Measurements from ENCODE around the gene TIMP4. TPM values are rescaled to one million over a fixed set of nuclear protein-coding genes. Genes with fewer than 3 reads are reported as not detected.

TIMP4 gene
- total RNA-seq, 4 donors from 2014 or later: 40.2 to 124 (median 48.4) TPM

DNA sequence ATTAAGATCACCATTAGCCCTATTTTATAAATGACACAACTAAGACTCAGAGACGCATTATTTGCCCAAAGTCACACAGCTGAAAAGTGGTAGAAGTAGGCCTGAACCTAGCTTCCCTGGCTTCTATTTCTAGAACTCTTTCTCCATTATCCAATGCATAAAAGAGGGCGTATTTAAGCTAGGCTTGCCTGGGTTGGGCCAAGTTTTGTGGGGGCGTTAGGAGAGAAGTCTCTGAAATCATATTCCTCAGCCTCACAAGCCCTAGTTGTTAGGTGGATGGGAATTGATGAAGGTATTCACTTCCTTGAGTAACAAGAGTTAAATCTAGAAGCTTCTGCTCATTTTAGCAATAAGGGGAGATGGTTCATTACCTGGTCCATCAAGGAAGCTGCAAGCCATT lies 22.3 kb downstream of the TIMP4 start:
- no peak for DNase-seq (ENCODE audit: low spot score in 2 of 2)
- H3K36me3 ChIP-seq: no peaks in the 10 kb centered on the region
- H3K4me3 ChIP-seq: no peak overlapping the region
- H3K4me1 ChIP-seq: peaks cover 0 to 25% (median 0%) of the 10 kb centered on the region in 4 donors
- H3K9me3 ChIP-seq: no peaks in the 10 kb centered on the region
- 84 to 91% methylated on average over 3 of the region's 3 CpGs for WGBS, 2 donors
- no peaks in the 10 kb centered on the region for H3K27me3 ChIP-seq
- no peak for TF ChIP-seq EP300 (IDR thresholded peaks at IDR 0.05)
- TF ChIP-seq POLR2A (IDR thresholded peaks at IDR 0.05): no peak
- TF ChIP-seq, protein P1, sequence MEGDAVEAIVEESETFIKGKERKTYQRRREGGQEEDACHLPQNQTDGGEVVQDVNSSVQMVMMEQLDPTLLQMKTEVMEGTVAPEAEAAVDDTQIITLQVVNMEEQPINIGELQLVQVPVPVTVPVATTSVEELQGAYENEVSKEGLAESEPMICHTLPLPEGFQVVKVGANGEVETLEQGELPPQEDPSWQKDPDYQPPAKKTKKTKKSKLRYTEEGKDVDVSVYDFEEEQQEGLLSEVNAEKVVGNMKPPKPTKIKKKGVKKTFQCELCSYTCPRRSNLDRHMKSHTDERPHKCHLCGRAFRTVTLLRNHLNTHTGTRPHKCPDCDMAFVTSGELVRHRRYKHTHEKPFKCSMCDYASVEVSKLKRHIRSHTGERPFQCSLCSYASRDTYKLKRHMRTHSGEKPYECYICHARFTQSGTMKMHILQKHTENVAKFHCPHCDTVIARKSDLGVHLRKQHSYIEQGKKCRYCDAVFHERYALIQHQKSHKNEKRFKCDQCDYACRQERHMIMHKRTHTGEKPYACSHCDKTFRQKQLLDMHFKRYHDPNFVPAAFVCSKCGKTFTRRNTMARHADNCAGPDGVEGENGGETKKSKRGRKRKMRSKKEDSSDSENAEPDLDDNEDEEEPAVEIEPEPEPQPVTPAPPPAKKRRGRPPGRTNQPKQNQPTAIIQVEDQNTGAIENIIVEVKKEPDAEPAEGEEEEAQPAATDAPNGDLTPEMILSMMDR (IDR thresholded peaks at IDR 0.05): no peak
- H3K27ac ChIP-seq: no peak overlapping the region

DNA sequence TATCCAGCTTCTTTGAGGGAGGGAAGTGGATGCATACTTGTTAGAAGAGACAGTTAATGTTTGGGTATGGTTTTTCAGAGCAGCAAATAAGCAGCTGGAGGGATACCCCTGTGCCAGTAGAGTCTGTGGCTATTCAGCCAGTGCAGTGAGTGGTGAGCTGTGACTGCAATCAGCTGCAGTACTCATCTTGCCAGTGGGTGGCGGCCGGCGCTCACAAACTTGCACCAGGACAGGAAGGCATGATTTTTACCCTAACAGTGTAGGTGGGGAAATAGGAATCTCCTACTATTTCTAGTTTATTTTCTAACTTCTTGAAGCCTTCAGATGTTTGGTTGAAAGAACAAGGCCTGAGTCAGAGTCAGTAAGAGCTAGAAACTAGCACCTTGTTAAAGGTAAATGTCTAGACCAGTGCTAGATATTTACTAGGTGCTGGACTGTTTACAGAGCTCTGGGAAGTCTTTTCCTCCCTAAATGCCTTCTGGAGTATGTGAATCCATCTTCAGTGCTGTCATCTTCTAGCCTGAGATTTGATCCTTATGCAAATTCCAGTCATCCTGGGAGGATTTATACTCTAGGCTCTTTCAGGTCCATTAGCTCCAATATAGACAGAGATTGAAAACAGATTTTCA lies 23.6 kb downstream of the TIMP4 start:
- DNase-seq (ENCODE audit: low spot score in 2 of 2): peak; percentile 65 to 80
- no peak overlapping the region for H3K27ac ChIP-seq

DNA sequence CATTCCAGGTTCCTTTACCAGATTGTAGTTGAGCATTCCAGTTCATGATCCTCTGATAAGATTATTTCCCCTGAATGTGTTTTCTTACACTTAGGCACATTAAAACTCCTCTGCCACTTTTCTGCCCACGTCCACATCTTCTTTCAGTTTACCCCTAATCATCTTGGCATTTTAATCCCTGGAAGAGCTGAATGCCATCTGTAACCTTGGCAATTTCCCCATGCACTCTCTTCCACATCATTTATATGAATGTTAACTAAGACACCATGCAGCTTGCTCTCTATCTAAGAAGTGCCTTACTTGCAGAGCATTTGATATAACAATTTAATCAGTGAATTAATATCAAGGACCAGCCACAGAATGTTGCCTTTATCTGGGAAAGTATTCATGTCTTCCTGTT lies 25.8 kb downstream of the TIMP4 start:
- no peak overlapping the region for H3K27ac ChIP-seq

More for the DNA sequence above, 23.6 kb downstream of the TIMP4 start:
- Histone ChIP-seq H3K4me3 (no peak overlapping the region), H3K27me3 (no peaks in the 10 kb centered on the region), H3K4me1 (peaks cover 0 to 25% (median 0%) of the 10 kb centered on the region in 4 donors), H3K9me3 (no peaks in the 10 kb centered on the region), H3K36me3 (no peaks in the 10 kb centered on the region)
- WGBS, 2 donors: 3 to 17% methylated on average over 3 of the region's 3 CpGs
- TF ChIP-seq, protein P1 (IDR thresholded peaks at IDR 0.05): peak; percentile 77 to 90 (median 89)
- no peak for TF ChIP-seq EP300 (IDR thresholded peaks at IDR 0.05)

DNA sequence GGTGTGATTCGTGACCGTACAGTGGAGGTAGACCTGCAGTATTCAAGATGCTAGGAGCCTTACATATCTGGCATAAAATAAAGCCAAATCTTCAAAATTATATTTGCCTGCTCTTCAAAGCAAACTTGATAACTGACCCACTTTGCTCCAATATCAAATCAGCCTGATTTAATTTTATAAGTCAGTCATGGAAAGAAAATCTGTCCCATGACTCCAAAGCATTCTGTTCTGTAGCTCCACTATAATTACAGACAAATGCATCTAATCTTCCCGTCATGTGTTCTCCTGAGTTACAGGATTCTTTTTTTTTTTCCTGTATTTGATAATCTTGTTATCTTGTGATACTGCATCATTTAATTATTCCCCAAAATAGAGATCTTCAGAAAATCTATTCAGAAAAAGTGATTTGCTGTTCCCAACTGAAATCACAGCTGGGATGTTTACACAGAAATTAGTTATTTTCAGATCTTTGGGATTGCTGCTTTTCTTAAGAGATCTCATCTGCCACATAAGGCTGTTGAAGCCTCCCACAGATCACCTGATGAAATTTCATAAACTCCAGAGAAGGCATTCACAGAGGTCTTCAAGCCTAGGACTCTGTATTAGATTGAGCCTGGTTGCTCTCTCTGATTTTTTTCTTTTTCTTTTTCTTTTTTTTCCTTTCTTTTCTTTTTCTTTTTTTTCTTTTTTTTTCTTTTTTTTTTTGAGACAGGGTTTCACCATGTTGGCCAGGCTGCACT lies 27.2 kb downstream of the TIMP4 start:
- Histone ChIP-seq H3K36me3 (no peaks in the 10 kb centered on the region), H3K4me3 (no peak overlapping the region), H3K9me3 (no peaks in the 10 kb centered on the region), H3K27me3 (no peaks in the 10 kb centered on the region), H3K27ac (no peak overlapping the region), H3K4me1 (peaks cover 0 to 3% (median 0%) of the 10 kb centered on the region in 4 donors)
- WGBS, 2 donors: 71 to 81% methylated on average over 3 of the region's 3 CpGs
- TF ChIP-seq EP300 (IDR thresholded peaks at IDR 0.05) (no peak), POLR2A (IDR thresholded peaks at IDR 0.05) (no peak)
- TF ChIP-seq, protein P1 (IDR thresholded peaks at IDR 0.05): no peak
- no peak for DNase-seq (ENCODE audit: low spot score in 2 of 2)

More for the DNA sequence above, 25.8 kb downstream of the TIMP4 start:
- Histone ChIP-seq H3K4me1 (peaks cover 0 to 7% (median 0%) of the 10 kb centered on the region in 4 donors), H3K4me3 (no peak overlapping the region), H3K9me3 (no peaks in the 10 kb centered on the region), H3K27me3 (no peaks in the 10 kb centered on the region), H3K36me3 (no peaks in the 10 kb centered on the region)
- no peak for DNase-seq (ENCODE audit: low spot score in 2 of 2)
- TF ChIP-seq, protein P1 (IDR thresholded peaks at IDR 0.05): no peak
- TF ChIP-seq POLR2A (IDR thresholded peaks at IDR 0.05): no peak
- TF ChIP-seq EP300 (IDR thresholded peaks at IDR 0.05): no peak
- 14 to 35% methylated on average over 1 of the region's 1 CpG for WGBS, 2 donors

DNA sequence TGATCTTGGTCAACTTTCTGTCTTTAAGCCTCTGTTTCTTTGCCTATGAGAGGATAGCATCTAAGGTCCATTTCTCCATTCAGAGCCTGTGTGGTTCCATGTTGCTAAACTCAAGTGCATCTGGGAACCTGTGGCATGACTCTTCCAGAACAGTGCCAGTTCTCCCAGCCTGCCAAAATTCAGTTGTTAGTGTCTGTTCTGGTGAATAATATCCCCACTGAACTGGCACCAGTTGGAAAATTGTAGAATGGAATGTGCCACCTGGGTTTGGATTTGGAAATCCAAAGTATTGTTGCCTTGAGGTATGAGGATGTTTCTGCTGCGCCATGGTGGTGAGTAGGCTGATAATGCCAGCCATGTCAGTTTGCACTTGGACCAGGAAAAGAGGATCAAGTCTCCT lies 31.3 kb downstream of the TIMP4 start:
- DNase-seq (ENCODE audit: low spot score in 2 of 2): no peak
- 93 to 96% methylated on average over 1 of the region's 1 CpG for WGBS, 2 donors
- no peaks in the 10 kb centered on the region for H3K36me3 ChIP-seq
- H3K27me3 ChIP-seq: no peaks in the 10 kb centered on the region
- H3K4me1 ChIP-seq: no peaks in the 10 kb centered on the region
- no peak overlapping the region for H3K4me3 ChIP-seq
- no peaks in the 10 kb centered on the region for H3K9me3 ChIP-seq
- TF ChIP-seq EP300 (IDR thresholded peaks at IDR 0.05) (no peak), POLR2A (IDR thresholded peaks at IDR 0.05) (no peak)
- TF ChIP-seq, protein P1 (IDR thresholded peaks at IDR 0.05): no peak
- no peak overlapping the region for H3K27ac ChIP-seq
